ENCODE measurements around the gene PMEPA1. TPM values are rescaled to one million over a fixed set of nuclear protein-coding genes. Genes with fewer than 3 reads are reported as not detected.

The PMEPA1 gene
- total RNA-seq, 3 donors from 2014 or later (not counting 1 experiment from before 2014, with no cell fraction given) = 1.2 to 5.9 (median 2.4) TPM

GRCh38 chr20:57605878-57606277, 103.9 kb downstream of the PMEPA1 start:
- H3K4me3 ChIP-seq (ENCODE audit: low read length) = no peak overlapping the region
- no peaks in the 10 kb centered on the region for H3K27me3 ChIP-seq (ENCODE audit: control insufficient read depth, insufficient read depth, low read length)
- 33% methylated on average over 1 of the region's 5 CpGs for WGBS (ENCODE audit: insufficient coverage)
- H3K4me1 ChIP-seq (ENCODE audit: control insufficient read depth, insufficient read depth, low read length) = peaks cover 35% of the 10 kb centered on the region
- peaks cover 45 to 59% of the 10 kb centered on the region in 2 donors for H3K4me1 Mint-ChIP-seq
- H3K36me3 Mint-ChIP-seq = peaks cover 17% of the 10 kb centered on the region
- H3K9me3 Mint-ChIP-seq = no peaks in the 10 kb centered on the region
- intact Hi-C loops (cut with micrococcal nuclease) = loop anchor here (1.0 to 10.0 kb wide), 6 partner anchors 14 to 1049 kb away; partner anchors contain the start of genes STX16 and ZBP1
- peak overlapping the region; percentile 38 for H3K4me3 Mint-ChIP-seq
- DNase-seq (peak in 1 of 2 donors; percentile 42), ATAC-seq (peak; percentile 22 to 55 (median 32))
- no peaks in the 10 kb centered on the region for H3K9me3 ChIP-seq (ENCODE audit: control insufficient read depth, insufficient read depth, low read length)
- H3K27ac Mint-ChIP-seq = peak overlapping the region; percentile 87 to 97
- TF ChIP-seq CTCF (IDR thresholded peaks at IDR 0.05) = no peak
- no peaks in the 10 kb centered on the region for H3K27me3 Mint-ChIP-seq (ENCODE audit: low read depth in 2 of 2)
- H3K27ac ChIP-seq (ENCODE audit: low read length) = peak overlapping the region; percentile 77
- H3K36me3 ChIP-seq (ENCODE audit: control insufficient read depth, insufficient read depth, low read length) = peaks cover 36% of the 10 kb centered on the region

- no peaks in the 10 kb centered on the region for H3K9me3 Mint-ChIP-seq
- Histone ChIP-seq H3K27ac (ENCODE audit: low read length) (peak overlapping the region; percentile 80), H3K4me1 (ENCODE audit: control insufficient read depth, insufficient read depth, low read length) (peaks cover 35% of the 10 kb centered on the region), H3K9me3 (ENCODE audit: control insufficient read depth, insufficient read depth, low read length) (no peaks in the 10 kb centered on the region), H3K36me3 (ENCODE audit: control insufficient read depth, insufficient read depth, low read length) (peaks cover 28% of the 10 kb centered on the region), H3K27me3 (ENCODE audit: control insufficient read depth, insufficient read depth, low read length) (no peaks in the 10 kb centered on the region), H3K4me3 (ENCODE audit: low read length) (no peak overlapping the region)
- 23% methylated on average over 4 of the region's 5 CpGs for WGBS (ENCODE audit: insufficient coverage)
- peak overlapping the region; percentile 87 to 97 for H3K27ac Mint-ChIP-seq
- H3K4me1 Mint-ChIP-seq = peaks cover 46 to 57% of the 10 kb centered on the region in 2 donors
- no peaks in the 10 kb centered on the region for H3K27me3 Mint-ChIP-seq (ENCODE audit: low read depth in 2 of 2)
- intact Hi-C loops (cut with micrococcal nuclease) = loop anchor here (1.0 to 10.0 kb wide), 6 partner anchors 15 to 1050 kb away; partner anchors contain the start of genes STX16 and ZBP1
- peaks cover 16% of the 10 kb centered on the region for H3K36me3 Mint-ChIP-seq
- no peak for TF ChIP-seq CTCF (IDR thresholded peaks at IDR 0.05)
- ATAC-seq (peak; percentile 84 to 93 (median 91)), DNase-seq (peak; percentile 58 to 80)
- peak overlapping the region; percentile 86 for H3K4me3 Mint-ChIP-seq
Measured at GRCh38 chr20:57605045-57605444, 104.8 kb downstream of the PMEPA1 start.

DNA sequence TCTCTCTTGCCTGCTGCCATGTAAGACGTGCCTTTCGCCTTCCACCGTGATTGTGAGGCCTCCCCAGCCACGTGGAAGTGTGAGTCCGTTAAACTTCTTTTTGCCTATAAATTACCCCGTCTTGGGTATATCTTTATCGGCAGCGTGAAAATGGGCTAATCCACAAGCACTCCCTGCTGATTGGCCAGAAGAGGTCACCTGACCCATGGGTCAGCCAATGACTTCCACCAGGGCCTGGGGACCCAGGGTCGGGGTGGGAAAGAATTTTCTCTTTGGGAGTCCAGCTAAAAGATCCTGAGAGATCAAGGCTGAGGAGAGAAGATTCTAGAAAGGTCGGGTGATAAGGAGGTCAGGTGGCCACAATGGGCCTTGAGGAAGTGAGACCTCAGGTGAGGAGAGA, 106.7 kb downstream of the PMEPA1 start:
- Histone ChIP-seq H3K36me3 (ENCODE audit: control insufficient read depth, insufficient read depth, low read length) (peaks cover 11% of the 10 kb centered on the region), H3K9me3 (ENCODE audit: control insufficient read depth, insufficient read depth, low read length) (no peaks in the 10 kb centered on the region), H3K4me3 (ENCODE audit: low read length) (no peak overlapping the region), H3K4me1 (ENCODE audit: control insufficient read depth, insufficient read depth, low read length) (peaks cover 35% of the 10 kb centered on the region), H3K27ac (ENCODE audit: low read length) (no peak overlapping the region), H3K27me3 (ENCODE audit: control insufficient read depth, insufficient read depth, low read length) (no peaks in the 10 kb centered on the region)
- no peak for TF ChIP-seq CTCF (IDR thresholded peaks at IDR 0.05)
- Mint-ChIP-seq H3K4me1 (peaks cover 46 to 51% of the 10 kb centered on the region in 2 donors), H3K27ac (peak overlapping the region; percentile 56 to 69), H3K36me3 (peaks cover 10% of the 10 kb centered on the region), H3K9me3 (no peaks in the 10 kb centered on the region), H3K4me3 (no peak overlapping the region), H3K27me3 (ENCODE audit: low read depth in 2 of 2) (no peaks in the 10 kb centered on the region)
- intact Hi-C loops (cut with micrococcal nuclease) = loop anchor here (10.0 kb wide), 1 partner anchor 1052 kb away; the partner anchor contains the start of gene STX16
- no peak for ATAC-seq
- no peak for DNase-seq
- WGBS (ENCODE audit: insufficient coverage) = 92% methylated on average over 10 of the region's 10 CpGs

- Mint-ChIP-seq H3K27me3 (ENCODE audit: low read depth in 2 of 2) (no peaks in the 10 kb centered on the region), H3K4me3 (no peak overlapping the region), H3K9me3 (no peaks in the 10 kb centered on the region)
Measured at GRCh38 chr20:57601737-57602136, 108.1 kb downstream of the PMEPA1 start.

More at GRCh38 chr20:57601737-57602136, 108.1 kb downstream of the PMEPA1 start:
- H3K9me3 ChIP-seq (ENCODE audit: control insufficient read depth, insufficient read depth, low read length) = no peaks in the 10 kb centered on the region
- no peak for DNase-seq
- peaks cover 7% of the 10 kb centered on the region for H3K36me3 ChIP-seq (ENCODE audit: control insufficient read depth, insufficient read depth, low read length)
- intact Hi-C loops (cut with micrococcal nuclease) = loop anchor here (10.0 kb wide), 1 partner anchor 1053 kb away; the partner anchor contains the start of gene STX16
- WGBS (ENCODE audit: insufficient coverage) = 71% methylated on average over 5 of the region's 5 CpGs
- no peak overlapping the region for H3K27ac ChIP-seq (ENCODE audit: low read length)
- ATAC-seq = no peak
- H3K27me3 ChIP-seq (ENCODE audit: control insufficient read depth, insufficient read depth, low read length) = no peaks in the 10 kb centered on the region
- TF ChIP-seq CTCF (IDR thresholded peaks at IDR 0.05) = no peak
- H3K36me3 Mint-ChIP-seq = peaks cover under 1% of the 10 kb centered on the region
- H3K4me1 Mint-ChIP-seq = peaks cover 42 to 43% of the 10 kb centered on the region in 2 donors
- peak overlapping the region in 1 of 2 donors; percentile 21 for H3K27ac Mint-ChIP-seq
- H3K4me1 ChIP-seq (ENCODE audit: control insufficient read depth, insufficient read depth, low read length) = peaks cover 45% of the 10 kb centered on the region
- H3K4me3 ChIP-seq (ENCODE audit: low read length) = no peak overlapping the region

All from natural killer cell (primary cell).